ENCODE results near the gene APOL3. TPM values are rescaled to one million over a fixed set of nuclear protein-coding genes. Genes with fewer than 3 reads are reported as not detected.
"Not testable (repeated sequence)": the region's sequence is repeated elsewhere in the genome, so short reads cannot be mapped to it uniquely, and the experiment has no call there.

The APOL3 gene
- total RNA-seq, 1 experiment from 2014 or later, result 0.28 TPM

DNA sequence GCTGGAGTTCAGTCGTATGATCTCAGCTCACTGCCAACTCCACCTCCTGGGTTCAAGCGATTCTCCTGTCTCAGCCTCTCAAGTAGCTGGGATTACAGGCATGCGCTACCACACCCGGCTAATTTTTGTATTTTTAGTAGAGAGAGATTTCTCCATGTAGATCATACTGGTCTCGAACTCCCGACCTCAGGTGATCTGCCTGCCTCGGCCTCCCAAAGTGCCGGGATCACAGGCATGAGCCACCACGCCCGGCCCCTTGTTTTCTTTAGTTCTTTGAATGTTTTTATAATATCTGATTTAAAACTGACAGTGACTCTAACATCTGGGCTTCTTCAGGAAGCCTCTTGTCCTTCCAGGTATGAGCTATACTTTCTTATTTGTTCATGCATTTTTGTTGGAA is 61.0 kb downstream of the APOL3 start:
- H3K4me3 ChIP-seq (ENCODE audit: insufficient read depth, low read depth, low read length); DNase-seq; H3K27me3 ChIP-seq (ENCODE audit: control insufficient read depth, insufficient read depth, low read length); H3K36me3 ChIP-seq (replicated peaks; ENCODE audit: control insufficient read depth, insufficient read depth, low read length): not testable (repeated sequence)

DNA sequence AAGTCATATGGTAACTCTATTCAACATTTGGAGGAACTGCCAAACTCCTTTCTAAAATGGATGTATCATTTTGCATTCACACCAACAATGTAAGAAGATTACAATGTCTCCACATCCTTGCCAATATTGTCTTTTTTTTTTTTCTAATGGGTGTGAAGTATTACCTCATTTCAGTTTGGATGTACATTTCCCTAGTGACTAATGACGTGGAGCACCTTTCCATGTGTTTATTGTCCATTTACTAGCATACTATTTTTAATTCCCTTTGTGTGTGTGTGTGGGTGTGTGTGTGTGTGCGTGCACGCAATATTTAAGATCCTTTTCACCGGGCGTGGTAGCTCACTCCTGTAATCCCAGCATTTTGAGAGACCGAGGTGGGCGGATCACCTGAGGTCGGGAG is 62.7 kb downstream of the APOL3 start:
- Histone ChIP-seq H3K4me3 (ENCODE audit: insufficient read depth, low read depth, low read length) (no peak overlapping the region), H3K36me3 (replicated peaks; ENCODE audit: control insufficient read depth, insufficient read depth, low read length) (no peaks in the 10 kb centered on the region), H3K27me3 (ENCODE audit: control insufficient read depth, insufficient read depth, low read length) (no peaks in the 10 kb centered on the region)
- no peak for DNase-seq

DNA sequence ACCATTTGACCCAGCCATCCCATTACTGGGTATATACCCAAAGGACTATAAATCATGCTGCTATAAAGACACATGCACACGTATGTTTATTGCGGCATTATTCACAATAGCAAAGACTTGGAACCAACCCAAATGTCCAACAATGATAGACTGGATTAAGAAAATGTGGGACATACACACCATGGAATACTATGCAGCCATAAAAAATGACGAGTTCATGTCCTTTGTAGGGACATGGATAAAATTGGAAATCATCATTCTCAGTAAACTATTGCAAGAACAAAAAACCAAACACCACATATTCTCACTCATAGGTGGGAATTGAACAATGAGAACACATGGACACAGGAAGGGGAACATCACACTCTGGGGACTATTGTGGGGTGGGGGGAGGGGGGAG is 69.8 kb downstream of the APOL3 start:
- H3K4me3 ChIP-seq (ENCODE audit: insufficient read depth, low read depth, low read length); H3K36me3 ChIP-seq (replicated peaks; ENCODE audit: control insufficient read depth, insufficient read depth, low read length); DNase-seq; H3K27me3 ChIP-seq (ENCODE audit: control insufficient read depth, insufficient read depth, low read length): not testable (repeated sequence)

Other genes with a start within 250 kb of the APOL3 start
- 77.7 and 87.2 TPM in 2 replicates for gene RBFOX2, start 131.9 kb downstream of the APOL3 start, total RNA-seq (2014; rRNA removed; shearing (Covaris generic))
- not detected in 2 replicates for gene APOL4, start 41.1 kb upstream of the APOL3 start, total RNA-seq (2014; rRNA removed; shearing (Covaris generic))
- gene APOL2, start 78.8 kb upstream of the APOL3 start, total RNA-seq (2014; rRNA removed; shearing (Covaris generic)), result 14.9 and 18.0 TPM in 2 replicates
- not detected in 2 replicates for gene APOL1, start 92.4 kb upstream of the APOL3 start, total RNA-seq (2014; rRNA removed; shearing (Covaris generic))
- 117 and 149 TPM in 2 replicates for gene MYH9, start 227.2 kb upstream of the APOL3 start, total RNA-seq (2014; rRNA removed; shearing (Covaris generic))

Measured in H7 (cell line).